HG03558 (cell line): Measurements from ENCODE around the gene SMAD6.
"Not testable (repeated sequence)": the region's sequence is repeated elsewhere in the genome, so short reads cannot be mapped to it uniquely, and the experiment has no call there.

Source experiments
- ATAC-seq: cut with Tn5 transposase; IDR thresholded peaks from one replicate; pipeline ENCODE4 v1.9.1; 2021; ENCODE audit warnings: moderate number of reproducible peaks; ENCODE audit not compliant: unreplicated experiment; ENCODE audit errors: extremely low read depth

SMAD6 gene

GRCh38 chr15:66753687-66754377 lies 51.8 kb downstream of the SMAD6 start:
- no peak for ATAC-seq

- ATAC-seq = no peak
These were observed 52.8 kb downstream of the SMAD6 start for GRCh38 chr15:66754789-66755188.

GRCh38 chr15:66755298-66756068 lies 53.4 kb downstream of the SMAD6 start:
- no peak for ATAC-seq

- no peak for ATAC-seq
These were observed 54.3 kb downstream of the SMAD6 start for GRCh38 chr15:66756295-66756694.

GRCh38 chr15:66757030-66757429 lies 55.0 kb downstream of the SMAD6 start:
- no peak for ATAC-seq

GRCh38 chr15:66757521-66757920 lies 55.5 kb downstream of the SMAD6 start:
- no peak for ATAC-seq

- not testable (repeated sequence) for ATAC-seq
These were observed 56.2 kb downstream of the SMAD6 start for GRCh38 chr15:66758217-66758616.

- no peak for ATAC-seq
These were observed 56.8 kb downstream of the SMAD6 start for GRCh38 chr15:66758844-66759243.

GRCh38 chr15:66760097-66760967 lies 58.3 kb downstream of the SMAD6 start:
- no peak for ATAC-seq

GRCh38 chr15:66760968-66761725 lies 59.1 kb downstream of the SMAD6 start:
- ATAC-seq = no peak

- no peak for ATAC-seq
These were observed 59.9 kb downstream of the SMAD6 start for GRCh38 chr15:66761726-66762595.

GRCh38 chr15:66763186-66764071 lies 61.4 kb downstream of the SMAD6 start:
- no peak for ATAC-seq

GRCh38 chr15:66764072-66764786 lies 62.2 kb downstream of the SMAD6 start:
- no peak for ATAC-seq

- no peak for ATAC-seq
These were observed 63.6 kb downstream of the SMAD6 start for GRCh38 chr15:66765478-66766281.

GRCh38 chr15:66766282-66767230 lies 64.5 kb downstream of the SMAD6 start:
- ATAC-seq = no peak

GRCh38 chr15:66767240-66767659 lies 65.2 kb downstream of the SMAD6 start:
- no peak for ATAC-seq
